Sigmoid colon (tissue), 4 donors: ENCODE results near the gene RNF19B.

Experiments used
- CTCF ChIP-seq, 4 experiments: fragments of 450-650 bp in 3 of 4; fragments of 200-600 bp in 1 of 4; IDR thresholded peaks; one replicate each; pipeline ENCODE4 v1.5.1; 2016 to 2019; ENCODE audit warnings: antibody characterized with exemption in 4 of 4, mild to moderate bottlenecking in 3 of 4, moderate library complexity in 2 of 4
- EP300 ChIP-seq, 4 donors: sonication (generic); formaldehyde crosslinking; IDR thresholded peaks; one replicate each; pipeline ENCODE4 v1.6.1; 2017; ENCODE audit warnings: antibody characterized with exemption in 4 of 4
- POLR2AphosphoS5 ChIP-seq, 4 donors: sonication (generic); formaldehyde crosslinking; IDR thresholded peaks; one replicate each; pipeline ENCODE4 v1.6.1; 2017; ENCODE audit warnings: antibody characterized with exemption in 4 of 4

- no peak for TF ChIP-seq CTCF (IDR thresholded peaks at IDR 0.05)
- peak; percentile 40 to 94 (median 69) for TF ChIP-seq POLR2AphosphoS5 (IDR thresholded peaks at IDR 0.05)
- peak in 2 of 4 donors; percentile 54 to 78 for TF ChIP-seq EP300 (IDR thresholded peaks at IDR 0.05)
Measured at GRCh38 chr1:33010932-33011731, 46.5 kb upstream of the RNF19B start.
